ENCODE measurements around the gene EIF2B5.

- no peak for TF ChIP-seq GATA2 (IDR thresholded peaks at IDR 0.05; ENCODE audit: low read depth, low read length)
- TF ChIP-seq GATA3 (IDR thresholded peaks at IDR 0.05; ENCODE audit: low read depth, low read length) = no peak
Observed at GRCh38 chr3:184129012-184129411, 6.1 kb upstream of the EIF2B5 start.

All from SH-SY5Y (cell line).